Measurements from ENCODE around the gene OR2T6.

DNA sequence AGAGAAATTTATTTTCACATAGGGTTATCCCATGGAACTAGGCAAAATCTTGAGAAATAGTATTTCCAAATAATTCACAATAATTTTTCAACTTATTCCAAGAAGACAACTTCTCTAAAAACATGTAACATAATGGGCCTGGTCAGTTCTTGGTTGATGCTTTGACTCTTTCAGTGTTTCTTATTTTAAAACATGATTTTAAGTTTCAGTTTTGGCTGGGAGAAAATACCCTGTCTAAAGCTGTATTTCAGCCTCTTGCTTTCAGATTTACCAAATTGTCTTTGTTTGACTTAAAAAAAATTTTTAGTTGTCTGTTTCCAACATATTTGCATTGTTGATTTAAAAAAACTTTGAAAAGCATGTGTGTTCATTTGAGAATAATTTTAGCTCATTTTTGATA is 8.9 kb upstream of the OR2T6 start:
- TF ChIP-seq, protein P1, sequence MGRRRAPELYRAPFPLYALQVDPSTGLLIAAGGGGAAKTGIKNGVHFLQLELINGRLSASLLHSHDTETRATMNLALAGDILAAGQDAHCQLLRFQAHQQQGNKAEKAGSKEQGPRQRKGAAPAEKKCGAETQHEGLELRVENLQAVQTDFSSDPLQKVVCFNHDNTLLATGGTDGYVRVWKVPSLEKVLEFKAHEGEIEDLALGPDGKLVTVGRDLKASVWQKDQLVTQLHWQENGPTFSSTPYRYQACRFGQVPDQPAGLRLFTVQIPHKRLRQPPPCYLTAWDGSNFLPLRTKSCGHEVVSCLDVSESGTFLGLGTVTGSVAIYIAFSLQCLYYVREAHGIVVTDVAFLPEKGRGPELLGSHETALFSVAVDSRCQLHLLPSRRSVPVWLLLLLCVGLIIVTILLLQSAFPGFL (CRISPR knock-in tag; IDR thresholded peaks at IDR 0.05): no peak
- TF ChIP-seq, protein P2, sequence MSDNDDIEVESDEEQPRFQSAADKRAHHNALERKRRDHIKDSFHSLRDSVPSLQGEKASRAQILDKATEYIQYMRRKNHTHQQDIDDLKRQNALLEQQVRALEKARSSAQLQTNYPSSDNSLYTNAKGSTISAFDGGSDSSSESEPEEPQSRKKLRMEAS (CRISPR knock-in tag; IDR thresholded peaks at IDR 0.05): no peak
- TF ChIP-seq BRCA1 (IDR thresholded peaks at IDR 0.05) (no peak), BRCA1 (CRISPR knock-in tag; IDR thresholded peaks at IDR 0.05) (no peak), PCBP1 (IDR thresholded peaks at IDR 0.05; ENCODE audit: low read depth, low read length, poor library complexity, severe bottlenecking) (no peak)
